Stimulated activated CD8-positive, alpha-beta memory T cell treated with anti-CD3 and anti-CD28 coated beads, Interleukin-15, amount 100 ng/mL, for 48 hours (primary cell): Measurements from ENCODE around the gene GBGT1.
A peak's percentile ranks its signal among the peaks of the same experiment; 100 is the strongest.
"Not testable (repeated sequence)": the region's sequence is repeated elsewhere in the genome, so short reads cannot be mapped to it uniquely, and the experiment has no call there.

Experiments
- DNase-seq, 2 donors: peaks; one replicate each; pipeline ENCODE4 v3.0.0-alpha.2; 2020; ENCODE audit warnings: low read depth in 2 of 2

The GBGT1 gene

DNA sequence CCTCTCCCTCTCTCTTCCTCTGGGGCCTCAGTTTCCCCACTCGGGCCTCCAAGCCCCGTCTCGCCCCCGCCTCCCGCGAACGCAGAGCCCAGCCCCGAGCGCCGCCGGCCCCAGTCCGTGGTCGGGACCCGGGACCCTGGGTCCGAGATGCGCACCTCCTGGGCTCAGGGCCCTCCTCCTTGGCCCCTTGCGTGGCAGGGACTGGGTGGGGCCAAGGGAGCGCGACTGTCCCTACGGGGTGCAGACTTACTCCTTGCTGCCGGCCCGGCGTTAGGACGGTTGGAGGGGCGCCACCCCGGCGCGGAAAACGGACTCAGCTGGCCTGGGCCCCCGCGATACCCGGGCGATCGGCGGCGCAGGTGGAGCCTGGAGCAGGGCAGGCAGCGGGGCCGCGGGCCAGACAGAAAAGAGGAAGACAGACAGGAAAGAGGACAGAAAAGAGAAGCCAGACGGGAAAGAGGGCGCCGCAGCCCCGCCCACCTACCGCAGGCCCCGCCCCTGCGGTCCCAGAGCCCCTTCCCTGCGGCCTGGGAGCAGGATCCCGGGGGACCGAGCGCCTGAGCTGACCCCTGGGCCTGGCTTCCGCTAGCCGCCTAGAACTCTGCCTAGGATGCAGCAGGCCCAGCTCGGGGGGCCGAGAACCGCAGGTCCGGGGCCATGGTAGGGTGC is at the start of gene GBGT1:
TSS of gene GBGT1 (minus strand) at position 411 of the 669 bp plus-strand sequence. CDS start 1,502 bp downstream, outside the sequence.
- no peak for DNase-seq

DNA sequence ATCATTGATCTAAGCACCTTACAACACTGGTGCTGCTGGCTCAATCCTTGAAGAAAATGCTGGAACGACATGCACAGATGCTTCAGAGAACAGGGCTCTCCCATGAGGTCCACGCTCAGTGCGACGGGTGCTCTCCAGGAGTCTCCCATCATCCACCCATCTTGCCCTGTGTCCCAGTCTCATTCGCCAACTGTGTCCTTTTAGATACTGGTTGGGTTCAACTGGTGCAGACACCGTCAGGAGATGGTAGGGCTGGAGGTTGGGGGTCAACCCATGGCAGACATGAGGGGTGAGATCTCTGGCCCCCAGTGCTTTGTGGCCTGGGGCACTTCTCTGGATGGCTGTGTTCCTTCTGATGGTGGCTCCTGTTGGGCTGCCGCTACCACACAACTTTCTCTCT is 46.9 kb upstream of the GBGT1 start:
- no peak for DNase-seq

DNA sequence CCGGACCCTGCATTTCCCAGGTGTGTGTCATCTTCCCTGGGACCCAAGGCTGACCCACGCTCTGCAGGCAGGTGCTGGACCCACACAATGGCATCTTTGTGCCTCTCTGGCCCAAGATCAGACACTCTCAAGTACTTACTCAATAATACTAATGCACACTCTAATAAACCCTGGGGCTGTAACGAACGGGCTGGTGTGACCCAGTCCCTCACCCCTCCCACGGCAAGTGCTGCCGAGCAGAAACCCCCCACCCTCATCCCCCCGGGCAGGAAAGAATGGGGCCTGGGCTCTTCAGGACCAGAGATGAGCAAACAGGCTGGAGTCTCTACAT is 46.5 kb upstream of the GBGT1 start:
- DNase-seq, result no peak

DNA sequence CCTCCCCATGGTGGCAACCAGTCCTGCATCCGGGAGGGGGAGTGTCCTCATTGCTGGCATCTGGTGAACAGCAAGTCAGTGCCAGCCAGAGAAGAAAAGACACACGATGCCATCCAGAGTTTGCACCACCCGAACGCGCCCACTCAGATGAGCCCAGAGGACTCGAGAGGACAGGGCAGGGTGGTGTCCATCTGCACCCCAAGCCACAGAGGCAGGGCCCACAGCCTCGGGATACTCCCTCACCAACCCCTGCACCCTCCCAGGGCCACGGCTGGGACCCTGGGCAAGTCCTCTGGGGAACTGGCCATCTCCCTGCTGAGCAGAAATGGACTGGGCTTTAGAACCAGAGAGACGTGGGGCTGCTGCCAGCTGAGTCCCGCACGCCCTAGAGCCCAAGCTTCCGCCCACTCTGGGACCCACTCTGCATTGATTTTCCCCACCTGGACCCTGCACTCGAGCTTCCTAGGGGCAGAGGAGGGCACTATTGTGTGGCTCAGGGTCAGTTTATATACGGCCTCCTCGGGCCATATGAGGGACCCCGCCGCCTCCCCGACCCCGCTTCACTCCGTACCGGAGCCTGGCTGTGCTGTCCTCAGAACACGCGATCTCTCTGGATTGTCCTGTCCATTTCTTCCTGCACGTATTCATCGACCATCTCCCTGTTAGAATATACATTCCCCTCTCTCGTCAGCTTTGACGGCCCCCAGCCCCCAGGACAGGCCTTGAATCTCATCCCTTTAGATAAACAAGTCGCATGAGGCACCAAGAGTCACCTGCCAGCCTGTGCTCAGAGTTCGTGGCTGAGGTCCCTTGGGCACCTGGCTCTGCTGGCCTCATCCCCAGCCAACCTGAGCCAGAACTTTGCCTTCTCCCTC is 45.9 kb upstream of the GBGT1 start:
- not testable (repeated sequence) for DNase-seq

DNA sequence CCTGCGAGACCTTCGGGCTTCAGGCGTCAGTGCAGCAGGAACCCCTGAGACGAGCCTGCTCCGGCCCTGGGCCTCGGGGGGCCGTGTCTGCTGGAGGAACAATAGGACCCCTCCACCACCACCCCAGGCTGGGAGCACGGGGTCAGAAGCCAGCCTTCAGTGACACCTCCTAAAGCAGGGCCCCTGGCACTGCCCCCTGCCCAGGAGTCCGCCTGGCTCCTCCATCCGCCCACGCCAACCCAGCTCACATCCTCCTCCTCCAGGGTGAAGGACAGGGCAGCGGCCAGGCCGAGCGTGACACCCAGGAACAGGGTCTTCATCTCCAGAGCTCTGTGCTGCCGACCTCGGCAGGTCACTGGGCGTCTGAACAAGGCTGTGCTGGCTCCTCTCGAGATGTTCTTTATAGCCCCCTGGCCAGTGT is 45.2 kb upstream of the GBGT1 start, which contains the start of gene OBP2B:
TSS of gene OBP2B (minus strand) at position 371 of the 421 bp plus-strand sequence. CDS start at position 320, 51 bp downstream.
- DNase-seq, result not testable (repeated sequence)

DNA sequence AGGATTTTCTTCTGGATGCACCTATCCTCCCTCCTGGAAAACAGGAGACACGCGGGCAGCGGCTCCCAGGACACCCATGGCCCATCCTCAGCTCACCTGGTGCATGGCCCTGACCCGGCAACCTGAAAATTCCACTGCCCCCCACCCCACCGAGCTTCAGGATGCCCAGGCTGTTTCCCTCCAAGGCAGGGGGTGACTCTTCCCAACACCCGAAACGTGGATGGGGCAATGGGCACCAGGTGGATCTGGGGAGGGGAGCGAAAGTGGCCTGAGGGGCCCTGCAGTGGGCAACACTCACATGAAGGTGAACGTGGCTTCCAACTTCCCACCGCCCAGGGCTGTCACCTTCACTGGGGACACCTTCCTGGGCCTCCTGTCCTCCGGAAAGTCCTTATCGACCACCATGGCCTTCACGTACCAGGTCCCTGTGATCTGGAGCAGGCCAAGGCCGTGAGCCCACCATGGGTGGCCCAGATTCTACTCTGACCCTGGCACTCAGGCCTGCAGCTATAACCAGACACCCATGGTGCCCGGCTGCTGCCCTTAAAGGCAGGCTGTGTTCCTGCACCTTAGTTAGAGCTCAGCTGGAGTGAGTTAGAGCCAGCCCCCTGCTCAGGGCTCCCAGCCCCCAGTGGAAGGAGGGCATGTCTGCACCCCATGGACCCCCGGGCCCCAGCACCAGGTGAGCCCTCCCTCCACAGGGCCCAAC is 44.6 kb upstream of the GBGT1 start:
- not testable (repeated sequence) for DNase-seq

DNA sequence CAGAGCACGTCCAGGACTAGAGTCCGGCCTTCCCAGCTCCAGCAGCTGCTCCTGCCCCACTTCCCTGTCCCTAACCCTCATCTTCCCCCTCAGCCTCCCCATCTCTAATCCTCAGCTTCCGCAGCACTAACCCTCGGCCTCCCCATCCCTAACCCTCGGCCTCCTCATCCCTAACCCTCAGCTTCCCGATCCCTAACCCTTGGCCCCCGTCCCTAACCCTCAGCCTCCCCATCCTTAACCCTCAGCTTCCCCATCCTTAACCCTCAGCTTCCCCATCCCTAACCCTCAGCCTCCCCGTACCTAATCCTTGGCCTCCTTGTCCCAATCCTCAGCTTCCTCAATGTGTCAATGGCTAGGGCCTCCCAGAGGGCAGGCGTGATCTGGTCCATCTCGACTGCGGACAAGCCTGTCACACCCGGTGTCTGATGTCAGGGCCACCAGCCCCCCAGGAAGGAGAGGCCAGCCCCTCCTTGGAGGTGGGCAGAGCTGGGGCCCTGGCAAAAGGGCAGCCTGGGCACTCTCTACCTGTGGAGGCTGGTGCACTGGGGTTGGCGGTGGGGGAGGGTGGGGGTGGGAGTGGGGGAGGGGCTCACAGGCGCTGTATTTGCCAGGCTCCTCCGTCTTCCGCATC is 43.9 kb upstream of the GBGT1 start:
- DNase-seq, result no peak

DNA sequence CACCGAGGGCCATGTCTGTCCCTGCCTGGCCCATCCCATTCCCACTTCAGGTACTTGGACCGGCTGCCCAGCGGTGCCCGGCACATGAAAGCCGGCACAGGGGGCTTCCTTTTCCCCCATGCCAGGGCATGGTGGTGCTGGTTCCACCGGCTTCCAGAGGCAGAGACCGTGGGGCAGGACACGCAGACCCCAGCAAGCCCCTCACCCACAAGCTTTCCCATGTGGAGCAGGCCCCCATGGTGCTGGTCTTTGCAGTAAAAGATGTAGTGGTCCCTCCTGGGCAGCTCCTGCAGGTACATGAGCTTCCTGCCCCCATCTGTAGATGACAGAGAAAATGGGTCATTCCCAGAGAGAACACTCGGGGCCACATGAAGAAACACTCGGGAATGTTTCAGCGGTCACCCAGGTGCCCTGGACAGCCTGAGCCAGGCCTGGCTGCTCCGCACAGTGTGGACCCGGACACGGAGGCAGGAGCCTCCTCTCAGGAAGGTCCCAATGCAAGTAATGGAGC is 43.4 kb upstream of the GBGT1 start:
- DNase-seq, result no peak

DNA sequence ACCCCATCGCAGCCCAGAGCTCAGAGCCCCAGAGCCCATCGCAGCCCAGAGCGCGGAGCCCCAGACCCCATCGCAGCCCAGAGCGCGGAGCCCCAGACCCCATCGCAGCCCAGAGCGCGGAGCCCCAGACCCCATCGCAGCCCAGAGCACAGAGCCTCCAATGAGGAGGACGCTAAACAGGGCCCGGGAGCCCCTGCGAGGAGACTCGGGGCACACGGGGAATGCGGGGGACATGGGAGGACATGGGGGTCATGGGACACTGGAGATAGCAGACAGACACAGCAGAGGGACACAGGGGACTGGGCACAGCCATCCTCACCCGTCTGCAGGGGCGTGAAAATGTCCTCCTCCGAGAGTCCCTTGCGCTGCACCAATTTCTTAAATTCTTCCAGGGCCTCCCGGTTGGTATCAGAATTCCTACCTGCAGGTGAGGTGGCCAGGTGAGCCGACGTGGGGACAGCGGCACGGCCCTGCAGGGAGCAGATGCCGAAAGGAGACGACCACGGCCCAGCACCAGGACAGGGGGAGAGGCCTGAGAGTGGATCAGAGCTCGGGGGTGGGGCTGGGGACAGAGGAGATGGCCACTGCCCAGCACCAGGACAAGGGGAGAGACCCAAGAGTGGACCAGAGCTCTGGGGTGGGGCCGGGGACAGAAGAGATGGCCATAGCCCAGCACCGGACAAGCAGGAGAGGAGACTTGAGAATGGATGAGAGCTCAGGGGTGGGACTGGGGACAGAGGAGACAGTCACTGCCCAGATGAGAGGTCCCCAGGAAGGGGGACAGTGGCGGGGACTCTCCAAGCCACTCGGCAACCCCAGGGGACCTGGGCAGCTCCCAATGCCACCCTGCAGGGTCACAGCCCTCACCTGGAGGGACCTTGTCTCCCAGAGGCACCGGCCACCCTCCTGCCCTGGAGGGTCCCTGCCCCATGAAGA is 42.5 kb upstream of the GBGT1 start:
- DNase-seq, result no peak

DNA sequence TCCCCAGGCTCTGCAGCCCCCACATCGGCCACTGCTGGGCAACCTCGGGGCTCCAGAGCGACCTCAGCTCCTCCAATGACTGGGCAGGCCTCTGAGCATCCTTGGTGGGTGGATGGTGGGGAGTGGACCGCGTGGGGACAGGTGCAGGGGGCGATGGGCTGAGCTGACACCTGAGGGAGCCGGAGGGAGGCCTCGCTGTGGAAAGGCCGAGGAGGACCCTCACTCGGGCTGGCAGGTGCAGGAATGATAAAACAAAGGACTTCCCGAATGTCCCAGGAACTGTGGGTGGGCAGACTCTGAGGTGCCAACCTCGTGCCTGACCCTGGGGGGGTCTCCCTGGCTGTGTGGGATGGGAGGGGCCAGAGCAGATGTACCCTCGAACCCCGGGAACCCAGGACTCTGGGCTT is 41.8 kb upstream of the GBGT1 start:
- DNase-seq, result not testable (repeated sequence)

DNA sequence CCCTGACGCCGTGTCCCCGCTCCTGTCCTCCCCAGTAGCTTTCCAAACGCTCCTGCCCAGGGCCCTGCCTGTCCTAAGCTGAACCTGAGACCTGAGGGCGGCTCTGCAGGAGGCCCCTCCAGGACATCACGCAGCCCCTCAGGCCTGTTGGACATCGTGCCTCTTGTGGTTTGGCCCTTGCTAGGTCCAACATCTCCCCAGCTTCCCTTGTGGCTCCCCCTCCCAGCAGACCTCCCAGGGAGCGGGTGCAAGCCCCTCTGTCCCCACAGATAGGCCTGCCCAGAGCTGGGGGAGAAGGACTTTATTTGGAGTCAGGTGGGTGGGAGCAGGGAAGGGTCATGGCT is 41.3 kb upstream of the GBGT1 start:
- DNase-seq, result no peak

DNA sequence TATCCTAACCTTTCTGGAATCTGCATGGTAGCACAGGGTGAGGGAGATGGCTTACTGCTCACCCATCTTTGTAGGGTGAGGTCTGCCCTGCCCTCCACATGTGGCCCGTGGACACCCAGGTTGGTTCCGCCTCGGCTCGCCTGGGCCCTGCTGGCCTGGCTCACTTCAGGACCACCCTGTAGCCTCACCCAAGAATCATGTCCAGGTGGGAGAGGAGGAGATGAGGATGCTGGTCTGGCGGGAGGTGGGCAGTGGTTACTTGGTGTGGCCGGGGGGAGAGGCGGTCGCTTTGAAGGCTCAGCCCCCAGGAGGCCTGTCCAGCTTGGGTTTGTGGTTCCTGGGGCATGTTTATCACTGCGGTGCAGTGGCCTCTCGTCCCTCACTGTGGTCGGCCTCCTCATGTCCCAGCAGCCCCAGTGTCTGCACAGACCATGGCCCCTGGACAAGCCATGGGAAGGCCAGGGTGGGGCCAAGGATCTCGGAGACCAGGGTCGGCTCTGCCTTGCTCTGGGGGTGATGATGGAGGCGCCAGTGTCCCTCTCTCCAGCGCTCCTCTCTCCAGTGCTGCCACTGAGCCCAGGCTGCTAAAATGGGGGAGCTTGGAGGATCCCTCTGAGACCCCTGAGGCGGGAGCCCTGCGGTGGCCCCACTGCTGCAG is 40.8 kb upstream of the GBGT1 start:
- no peak for DNase-seq

DNA sequence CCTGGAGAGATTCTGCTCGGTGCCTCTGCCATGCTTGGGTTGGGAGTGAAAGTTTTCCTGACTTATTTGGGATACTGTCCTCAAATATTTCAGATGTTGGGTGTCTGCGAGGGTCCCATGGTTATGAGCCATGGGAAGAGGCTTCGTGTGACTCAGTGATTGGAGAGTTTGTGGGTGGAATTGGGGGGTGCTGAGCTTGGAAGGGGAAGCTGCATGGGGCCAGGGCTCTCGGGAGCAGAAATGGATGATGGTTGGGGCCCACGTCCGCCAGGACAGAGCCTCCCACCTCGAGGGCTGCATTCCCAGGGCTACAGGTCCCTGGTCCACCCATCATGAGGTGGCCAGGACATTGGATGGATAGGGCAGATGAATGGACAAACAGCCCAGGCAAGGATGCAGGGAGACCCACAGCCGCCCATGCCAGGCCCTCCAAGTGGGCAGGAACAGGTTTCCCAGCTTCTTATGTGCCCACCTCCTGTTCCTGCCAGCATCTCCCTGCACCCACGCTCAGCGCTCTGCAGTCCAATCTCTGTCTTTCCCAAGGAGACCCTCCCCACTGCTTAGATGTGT is 39.9 kb upstream of the GBGT1 start:
- no peak for DNase-seq

DNA sequence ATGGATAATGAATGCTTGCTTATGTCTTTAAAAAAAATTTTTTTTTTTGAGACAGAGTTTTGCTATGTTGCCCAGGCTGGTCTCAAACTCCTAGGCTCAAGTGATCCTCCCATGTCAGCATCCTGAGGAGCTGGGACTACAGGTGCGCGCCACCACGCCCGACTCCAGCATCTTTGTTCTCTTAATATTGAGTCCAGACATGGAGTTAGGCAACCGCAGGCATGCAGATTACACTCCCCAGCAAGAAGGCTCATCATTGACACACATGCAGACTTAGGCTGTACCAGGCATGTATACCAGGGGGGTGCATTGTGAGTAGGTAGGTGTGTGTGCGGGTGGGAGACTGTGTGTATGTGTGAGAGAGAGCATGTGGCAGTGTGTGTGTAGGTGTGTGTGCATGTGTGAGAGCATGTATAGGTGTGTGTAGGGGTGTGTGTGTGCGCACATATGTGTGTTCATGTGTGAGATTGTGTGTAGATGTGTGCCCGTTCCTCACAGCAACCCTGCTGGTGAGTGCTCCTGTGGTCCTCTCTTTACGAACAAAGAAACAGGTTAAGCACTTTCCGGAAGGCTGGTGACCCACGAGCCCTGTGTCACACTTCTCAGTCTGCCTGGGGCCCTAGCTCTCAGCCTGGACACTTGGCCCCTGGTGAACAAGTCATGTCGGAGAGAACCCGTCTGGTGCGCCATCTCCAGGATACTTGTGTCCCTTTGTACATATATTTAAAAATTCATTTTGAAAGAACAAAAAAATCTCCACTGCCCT is 39.2 kb upstream of the GBGT1 start:
- DNase-seq, result no peak

DNA sequence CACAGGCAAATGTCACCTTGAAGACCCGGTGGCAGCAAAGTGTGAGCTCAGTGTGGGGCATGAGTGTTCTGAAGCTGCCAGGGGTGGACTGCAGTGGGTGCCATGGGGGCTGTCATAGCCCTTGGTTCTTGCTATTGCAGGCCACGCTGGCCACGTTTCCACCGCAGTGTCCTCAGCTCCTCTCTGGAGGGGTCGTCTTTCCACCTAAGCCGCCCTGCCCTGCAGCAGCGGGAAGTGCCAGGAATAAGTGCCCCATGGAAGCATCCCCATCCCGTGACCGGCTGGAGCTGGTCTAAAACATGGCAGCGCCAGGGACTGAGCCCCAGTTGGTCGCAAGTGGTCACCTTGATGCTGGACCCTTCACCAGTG is 38.4 kb upstream of the GBGT1 start:
- no peak for DNase-seq

DNA sequence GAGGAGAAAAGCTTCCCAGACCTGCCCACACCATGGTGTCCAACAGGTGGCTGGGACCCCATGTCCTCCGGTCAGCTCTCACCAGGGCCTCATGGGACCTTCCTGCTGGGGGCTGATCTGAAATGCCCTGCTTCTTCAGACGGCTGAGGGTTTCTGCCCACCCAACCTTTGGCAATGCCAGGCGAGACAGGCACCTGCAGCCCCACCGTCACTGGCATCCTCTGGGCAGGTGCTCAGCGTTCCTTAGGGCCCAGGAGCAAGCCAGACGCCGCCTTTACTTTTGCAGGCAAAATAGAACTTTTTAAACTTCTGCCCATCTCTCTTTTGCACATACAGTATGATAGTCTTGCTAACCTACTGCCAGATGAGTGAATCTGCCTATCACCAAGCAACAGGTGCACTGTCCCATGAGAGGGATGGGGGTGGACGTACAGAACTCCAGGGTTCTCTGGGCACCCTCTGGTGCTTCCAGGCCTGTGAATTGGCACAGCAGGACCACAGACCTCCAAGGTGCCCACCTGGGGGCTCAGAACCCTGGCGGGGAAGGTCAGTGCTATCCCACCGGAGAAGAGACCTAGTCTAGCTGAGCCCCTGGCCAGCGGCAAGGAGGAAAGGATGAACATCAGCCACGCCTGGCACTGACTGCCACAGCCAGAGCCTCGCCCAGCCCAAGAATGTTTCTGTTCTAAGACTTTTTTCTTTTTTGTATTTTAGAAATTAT is 37.9 kb upstream of the GBGT1 start:
- no peak for DNase-seq

DNA sequence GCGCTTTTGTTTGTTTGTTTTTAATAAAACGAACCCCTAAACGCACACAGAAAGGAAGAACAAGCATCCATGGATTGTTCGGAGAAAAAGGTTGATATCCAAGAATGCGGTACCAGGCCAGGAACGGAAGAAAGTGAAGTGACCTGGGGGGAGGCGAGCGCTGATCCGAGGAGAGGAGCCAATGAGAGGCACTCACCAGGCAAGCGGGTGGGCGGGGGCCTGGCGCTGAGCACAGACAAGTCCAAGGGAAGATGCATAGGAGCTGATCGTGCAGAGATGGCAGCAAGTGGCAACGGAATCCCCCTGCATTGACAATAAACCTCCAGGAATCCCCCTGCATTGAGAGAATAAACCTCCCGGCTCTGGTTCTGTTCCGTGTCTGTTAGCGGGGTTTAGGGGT is 36.9 kb upstream of the GBGT1 start:
- DNase-seq, result no peak

DNA sequence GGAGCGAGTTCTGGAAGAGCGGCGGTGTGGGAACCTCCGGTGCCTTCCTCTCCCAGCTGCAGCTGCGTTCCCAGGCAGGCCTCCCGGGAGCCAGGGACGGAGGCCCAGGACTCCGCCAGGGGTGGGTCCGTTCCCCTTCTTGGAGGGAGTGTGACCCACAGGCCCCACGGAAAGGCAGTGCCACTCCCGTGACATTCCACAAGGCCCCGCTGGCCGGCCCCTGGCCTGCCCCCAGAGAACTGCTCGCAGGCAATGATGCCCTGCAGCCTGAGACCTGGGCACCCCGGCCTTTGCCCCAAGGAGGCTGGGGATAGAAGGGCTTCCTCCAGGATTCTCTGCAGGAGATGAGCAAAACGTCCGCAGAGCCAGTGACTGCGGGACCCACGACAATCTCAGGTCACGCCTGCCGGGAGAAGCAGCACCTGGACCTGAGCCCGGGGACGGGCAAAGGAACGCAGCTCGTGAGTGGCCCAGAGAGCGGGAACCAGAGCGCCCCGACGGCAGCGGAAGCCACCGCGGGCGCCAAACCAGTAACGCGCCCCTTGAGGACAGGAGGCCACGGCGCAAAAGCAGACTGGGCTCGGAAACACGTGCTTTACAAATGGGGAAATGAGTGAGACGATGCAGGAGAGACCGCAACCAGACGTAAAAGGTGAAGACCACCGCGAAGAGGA is 36.1 kb upstream of the GBGT1 start:
- peak; percentile 26 to 52 for DNase-seq
